Pancreas (tissue), 10 donors: ENCODE data around the gene CMYA5. TPM values are rescaled to one million over a fixed set of nuclear protein-coding genes. Genes with fewer than 3 reads are reported as not detected.
A peak's percentile ranks its signal among the peaks of the same experiment; 100 is the strongest.

Experiments used
- ATAC-seq, 4 donors: fragments of 200-7000 bp; cut with Tn5 transposase; one replicate each; pipeline versions ENCODE4 v1.8.0 to v1.9.1; 2020; ENCODE audit warnings: mild to moderate bottlenecking in 4 of 4, moderate library complexity in 4 of 4
- DNase-seq, 6 donors: peaks; one replicate each; pipeline ENCODE4 v3.0.0-alpha.2; 2020
- FAIRE-seq: peaks from 2 replicates; lab custom pipeline; 2012; peaks lifted over from hg19 to GRCh38; lab: Jason Lieb, UNC
- H3K27ac ChIP-seq, 4 donors: fragments of 200-600 bp; sonication (generic); 1 replicate in 3 of 4; 2 replicates in 1 of 4; pipeline versions ENCODE4 v1.5.0 to v1.8.0; 2020
- H3K27me3 ChIP-seq, 4 donors: fragments of 200-600 bp; one replicate each; pipeline ENCODE4 v1.8.0; 2021
- H3K36me3 ChIP-seq, 3 donors: fragments of 200-600 bp; sonication (generic) in 1 of 3; one replicate each; pipeline versions ENCODE4 v1.5.0 to v1.8.0; 2020 to 2021
- H3K4me1 ChIP-seq, 3 donors: fragments of 200-600 bp; one replicate each; pipeline ENCODE4 v1.8.0; 2021
- H3K4me3 ChIP-seq, 4 donors: fragments of 200-600 bp; sonication (generic) in 2 of 4; one replicate each; pipeline versions ENCODE4 v1.5.0 to v1.8.0; 2020 to 2021
- H3K9me3 ChIP-seq, 4 donors: fragments of 200-600 bp; one replicate each; pipeline ENCODE4 v1.8.0; 2021
- WGBS, 2 donors: extraction: QIAGEN DNeasy Blood & Tissue Kit; methylation state at CpG; one replicate each; pipeline ENCODE4 v1.1.7; 2013; 5-methylcytosine and 5-hydroxymethylcytosine counted together
- intact Hi-C, 3 donors: fragments of 100-400 bp; cut with DNase I; formaldehyde crosslinking; loops; one replicate each; pipeline versions ENCODE4 v1.11.1 to v1.14.2; 2022
- polyA plus RNA-seq, 2 donors: library from polyadenylated mRNA; stranded (reverse); fragments of 200-250 nt; gene quantifications; one replicate each; pipeline ENCODE4 v1.2.3, GENCODE V29; 2013
- total RNA-seq, 6 donors: library from RNA; stranded (reverse); fragmentation: NEBNext Ultra II Directional in 4 of 6; extraction: Animal tissue kit (Norgen Biotek cat#: 25700) in 4 of 6; gene quantifications; one replicate each; pipeline versions ENCODE4 v1.2.1 to v1.2.4, GENCODE V29; 2021 to 2023
- TF ChIP-seq, protein P1 (sequence below), 4 donors: fragments of 200-600 bp; sonication (generic) in 3 of 4; IDR thresholded peaks; one replicate each; pipeline versions ENCODE4 v1.5.0 to v1.8.0; 2021; ENCODE audit warnings: antibody characterized with exemption in 4 of 4
- donor health status: healthy with polysubstance abuse.
- donor health status: DM: no; HTN: no; CAD: no; lungs with moderate emphysema.
- donor health status: DM: no; HTN: no; CAD: no.
- donor health status: control.
- donor health status: control.
- donor health status: Bipolar disorder and iron deficiency.
- donor health status: DM: yes; HTN: yes; CAD: no.
- donor health status: DM: no; HTN: no; CAD: no.
- donor health status: DM: no; HTN: no; CAD: no.
- donor health status: DM: yes; HTN: yes; CAD: no.

The CMYA5 gene
- total RNA-seq (under 1 TPM; 0.09 to 0.84 (median 0.28) TPM), polyA plus RNA-seq (under 1 TPM; 0.49 to 0.73 TPM)

DNA sequence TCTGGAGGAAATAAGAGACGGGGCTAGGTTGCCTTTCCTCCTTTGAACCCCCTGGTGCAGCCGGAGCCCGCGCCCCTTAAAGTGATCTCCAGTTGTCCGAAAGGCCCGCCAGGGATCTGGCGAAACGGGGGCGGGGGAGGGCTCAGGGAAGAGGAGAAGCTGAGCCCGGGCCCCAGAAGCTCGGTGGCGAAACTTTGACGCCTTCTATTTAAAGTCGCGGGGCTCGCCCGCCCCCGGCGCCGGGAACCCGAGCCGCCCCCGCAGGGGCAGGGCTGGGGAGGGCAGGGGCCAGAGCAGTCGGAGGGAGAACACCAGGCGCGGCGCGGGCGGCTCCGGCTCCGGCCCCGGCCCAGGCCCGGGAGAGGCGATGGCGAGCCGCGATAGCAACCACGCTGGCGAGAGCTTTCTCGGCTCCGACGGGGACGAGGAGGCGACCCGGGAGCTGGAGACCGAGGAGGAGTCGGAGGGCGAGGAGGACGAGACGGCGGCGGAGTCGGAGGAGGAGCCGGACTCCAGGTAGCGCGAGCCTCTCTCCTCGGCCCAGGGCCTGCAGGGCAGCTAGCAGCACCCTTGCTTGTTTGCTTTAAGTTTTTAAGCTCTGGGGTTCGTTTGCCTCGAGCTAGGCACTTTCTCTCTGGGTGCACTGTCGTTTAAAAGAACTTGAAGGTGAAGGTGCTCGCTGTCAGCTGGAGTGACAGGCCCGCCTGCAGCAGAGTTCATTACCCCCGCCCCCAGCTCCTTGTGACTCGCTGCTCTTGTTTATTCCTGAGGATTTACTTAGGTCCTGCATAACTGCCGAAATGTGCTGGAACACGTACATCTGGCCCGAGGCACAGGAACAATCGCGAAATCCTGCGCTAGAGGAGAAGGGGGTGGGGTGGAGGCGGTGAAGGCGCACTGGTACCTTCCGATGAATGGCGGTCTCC is at the start of gene CMYA5:
Gene CMYA5, plus strand, starts transcription at position 296 of the 926 bp plus-strand sequence. Its CDS starts 72 bp downstream, at position 368.
- intact Hi-C loops: no loop called here
- peaks cover 0 to 5% (median 0%) of the 10 kb centered on the region in 3 donors for H3K36me3 ChIP-seq
- DNase-seq: peak in 2 of 6 donors; percentile 61 to 65
- WGBS, 2 donors: 40 to 46% methylated on average over 74 of the region's 74 CpGs
- TF ChIP-seq, protein P1, sequence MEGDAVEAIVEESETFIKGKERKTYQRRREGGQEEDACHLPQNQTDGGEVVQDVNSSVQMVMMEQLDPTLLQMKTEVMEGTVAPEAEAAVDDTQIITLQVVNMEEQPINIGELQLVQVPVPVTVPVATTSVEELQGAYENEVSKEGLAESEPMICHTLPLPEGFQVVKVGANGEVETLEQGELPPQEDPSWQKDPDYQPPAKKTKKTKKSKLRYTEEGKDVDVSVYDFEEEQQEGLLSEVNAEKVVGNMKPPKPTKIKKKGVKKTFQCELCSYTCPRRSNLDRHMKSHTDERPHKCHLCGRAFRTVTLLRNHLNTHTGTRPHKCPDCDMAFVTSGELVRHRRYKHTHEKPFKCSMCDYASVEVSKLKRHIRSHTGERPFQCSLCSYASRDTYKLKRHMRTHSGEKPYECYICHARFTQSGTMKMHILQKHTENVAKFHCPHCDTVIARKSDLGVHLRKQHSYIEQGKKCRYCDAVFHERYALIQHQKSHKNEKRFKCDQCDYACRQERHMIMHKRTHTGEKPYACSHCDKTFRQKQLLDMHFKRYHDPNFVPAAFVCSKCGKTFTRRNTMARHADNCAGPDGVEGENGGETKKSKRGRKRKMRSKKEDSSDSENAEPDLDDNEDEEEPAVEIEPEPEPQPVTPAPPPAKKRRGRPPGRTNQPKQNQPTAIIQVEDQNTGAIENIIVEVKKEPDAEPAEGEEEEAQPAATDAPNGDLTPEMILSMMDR (IDR thresholded peaks at IDR 0.05): no peak
- peak in 3 of 4 donors; percentile 55 to 79 (median 59) for ATAC-seq
- no peak for FAIRE-seq
- no peak within 1 kb of the TSS for H3K27ac ChIP-seq
- H3K27me3 ChIP-seq: no peaks in the 10 kb centered on the region
- no peaks in the 10 kb centered on the region for H3K9me3 ChIP-seq
- peak within 1 kb of the TSS in 3 of 4 donors; percentile 10 to 21 (median 10) for H3K4me3 ChIP-seq
- no peaks in the 10 kb centered on the region for H3K4me1 ChIP-seq

- ATAC-seq (no peak), DNase-seq (no peak), FAIRE-seq (no peak)
- WGBS, 2 donors: 85 to 88% methylated on average over 4 of the region's 4 CpGs
- H3K27ac ChIP-seq: no peak overlapping the region
- intact Hi-C loops: no loop called here
- H3K36me3 ChIP-seq: peaks cover 0 to 31% (median 0%) of the 10 kb centered on the region in 3 donors
- H3K4me1 ChIP-seq: no peaks in the 10 kb centered on the region
- H3K9me3 ChIP-seq: no peaks in the 10 kb centered on the region
- H3K27me3 ChIP-seq: no peaks in the 10 kb centered on the region
- TF ChIP-seq, protein P1 (IDR thresholded peaks at IDR 0.05): no peak
- H3K4me3 ChIP-seq: no peak overlapping the region
Observed at GRCh38 chr5:79640571-79641055, 49.0 kb upstream of the CMYA5 start.

DNA sequence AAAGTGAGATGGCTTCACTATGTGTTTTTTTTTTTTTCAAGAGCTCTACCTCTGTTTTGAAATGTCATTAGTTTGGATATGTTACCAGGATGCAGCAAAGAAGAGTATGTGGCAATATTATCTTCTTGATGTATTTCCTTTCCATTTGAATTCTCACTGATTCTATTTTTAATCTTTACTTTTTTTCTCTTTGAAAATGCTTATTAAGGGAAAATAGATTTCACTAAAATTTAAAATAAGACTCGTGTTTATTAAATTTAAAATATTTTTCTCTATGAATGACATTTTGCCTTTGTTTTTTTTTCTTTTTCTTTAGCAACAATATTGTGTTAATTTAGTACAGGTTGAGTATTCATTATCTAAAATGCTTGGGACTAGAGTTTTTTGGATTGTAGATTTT is 48.2 kb upstream of the CMYA5 start:
- Histone ChIP-seq H3K27ac (no peak overlapping the region), H3K4me1 (no peaks in the 10 kb centered on the region), H3K4me3 (no peak overlapping the region), H3K36me3 (peaks cover 0 to 36% (median 4%) of the 10 kb centered on the region in 3 donors), H3K27me3 (no peaks in the 10 kb centered on the region), H3K9me3 (no peaks in the 10 kb centered on the region)
- 93 to 98% methylated on average over 1 of the region's 1 CpG for WGBS, 2 donors
- no peak for ATAC-seq
- intact Hi-C loops: no loop called here
- DNase-seq: no peak
- TF ChIP-seq, protein P1 (IDR thresholded peaks at IDR 0.05): no peak
- FAIRE-seq: peak; percentile 83

DNA sequence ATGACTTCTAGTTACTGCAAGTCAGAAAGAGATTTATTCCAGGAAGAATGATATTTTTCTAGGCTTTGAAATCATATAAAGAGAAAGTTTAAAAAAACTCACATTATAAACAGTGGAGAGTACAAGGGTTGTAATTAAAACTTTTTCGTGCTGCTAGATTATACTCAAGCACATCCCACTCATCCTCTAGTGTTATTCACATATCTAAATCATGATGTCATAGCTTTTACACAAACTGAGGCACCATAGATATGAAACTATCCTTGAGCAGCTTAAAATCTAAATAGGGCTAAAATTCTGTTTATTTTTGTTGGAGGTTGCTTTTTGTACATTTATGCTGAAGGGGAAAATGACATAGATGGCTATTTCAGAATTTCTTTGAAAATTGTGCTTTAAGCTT is 47.4 kb upstream of the CMYA5 start:
- no peak overlapping the region for H3K27ac ChIP-seq
- intact Hi-C loops: no loop called here
- DNase-seq (no peak), ATAC-seq (no peak), FAIRE-seq (no peak)
- H3K4me3 ChIP-seq: no peak overlapping the region
- H3K36me3 ChIP-seq: peaks cover 0 to 36% (median 4%) of the 10 kb centered on the region in 3 donors
- H3K27me3 ChIP-seq: no peaks in the 10 kb centered on the region
- H3K4me1 ChIP-seq: no peaks in the 10 kb centered on the region
- no peaks in the 10 kb centered on the region for H3K9me3 ChIP-seq
- WGBS, 2 donors: 91 to 93% methylated on average over 1 of the region's 1 CpG
- TF ChIP-seq, protein P1 (IDR thresholded peaks at IDR 0.05): no peak
